Activated CD4-positive, alpha-beta T cell treated with anti-CD3 and anti-CD28 coated beads, Interleukin-2, amount 10 ng/mL, durations not matched to agents 24 days and 14 days (primary cell): ENCODE measurements around the gene LAIR1. TPM values are rescaled to one million over a fixed set of nuclear protein-coding genes. Genes with fewer than 3 reads are reported as not detected.
"Not testable (repeated sequence)": the region's sequence is repeated elsewhere in the genome, so short reads cannot be mapped to it uniquely, and the experiment has no call there.

Experiments used
- DNase-seq: peaks from one replicate; pipeline ENCODE4 v3.0.0; 2022
- H3K27ac Mint-ChIP-seq: one replicate; pipeline ENCODE4 v1.8.0; 2022; ENCODE audit warnings: mild to moderate bottlenecking, mixed read lengths
- H3K27me3 Mint-ChIP-seq: one replicate; pipeline ENCODE4 v1.8.0; 2022; ENCODE audit warnings: mixed read lengths
- H3K36me3 Mint-ChIP-seq: one replicate; pipeline ENCODE4 v1.8.0; 2022; ENCODE audit warnings: low read depth, mild to moderate bottlenecking, mixed read lengths
- H3K4me1 Mint-ChIP-seq: one replicate; pipeline ENCODE4 v1.8.0; 2021; ENCODE audit warnings: mixed read lengths
- H3K4me3 Mint-ChIP-seq: one replicate; pipeline ENCODE4 v1.8.0; 2022; ENCODE audit warnings: mild to moderate bottlenecking, moderate library complexity, mixed read lengths
- H3K9me3 Mint-ChIP-seq: one replicate; pipeline ENCODE4 v1.8.0; 2021; ENCODE audit warnings: mixed read lengths
- intact Hi-C: fragments of 100-400 bp; cut with micrococcal nuclease; formaldehyde crosslinking; loops from one replicate; pipeline ENCODE4 v1.15.1; 2023
- total RNA-seq: library from RNA; stranded (reverse); gene quantifications from 2 replicates; pipeline ENCODE4 v1.2.3, GENCODE V29; 2022

LAIR1 gene
- total RNA-seq, 1 donor from 2014 or later, result 7.7 TPM

GRCh38 chr19:54328781-54329180, 36.0 kb downstream of the LAIR1 start:
- H3K36me3 Mint-ChIP-seq, intact Hi-C loops, H3K9me3 Mint-ChIP-seq, DNase-seq, H3K4me3 Mint-ChIP-seq, H3K27ac Mint-ChIP-seq: not testable (repeated sequence)
- Mint-ChIP-seq H3K27me3 (peaks cover 10% of the 10 kb centered on the region), H3K4me1 (peaks cover 15% of the 10 kb centered on the region)

DNA sequence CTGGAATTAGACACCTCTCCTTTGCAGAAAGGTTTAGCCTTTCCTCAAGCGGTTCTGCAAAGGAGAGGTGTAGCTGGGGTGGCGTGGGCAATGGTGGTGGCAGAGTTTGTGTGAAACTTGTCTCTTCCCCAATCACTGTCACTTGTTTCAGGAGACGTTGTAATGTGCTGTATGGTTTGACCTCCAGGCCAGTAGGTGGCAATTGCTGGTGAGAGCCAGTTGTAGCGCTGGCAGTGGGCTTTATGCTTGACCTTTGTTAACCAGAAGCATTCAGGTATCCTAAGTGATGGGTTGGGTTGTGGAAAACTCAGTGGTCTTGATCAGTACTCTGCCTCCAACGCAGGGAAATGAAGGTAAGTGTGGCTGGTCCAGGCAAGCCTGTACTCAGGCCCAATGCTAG, 39.1 kb downstream of the LAIR1 start:
- no peak for DNase-seq
- Mint-ChIP-seq H3K4me3 (no peak overlapping the region), H3K4me1 (peaks cover 15% of the 10 kb centered on the region), H3K36me3 (no peaks in the 10 kb centered on the region), H3K27ac (no peak overlapping the region), H3K9me3 (no peaks in the 10 kb centered on the region), H3K27me3 (peaks cover 19% of the 10 kb centered on the region)
- intact Hi-C loops, result loop anchor here (1.0 kb wide), 1 partner anchor 66 kb away; no protein-coding TSS in a partner anchor

DNA sequence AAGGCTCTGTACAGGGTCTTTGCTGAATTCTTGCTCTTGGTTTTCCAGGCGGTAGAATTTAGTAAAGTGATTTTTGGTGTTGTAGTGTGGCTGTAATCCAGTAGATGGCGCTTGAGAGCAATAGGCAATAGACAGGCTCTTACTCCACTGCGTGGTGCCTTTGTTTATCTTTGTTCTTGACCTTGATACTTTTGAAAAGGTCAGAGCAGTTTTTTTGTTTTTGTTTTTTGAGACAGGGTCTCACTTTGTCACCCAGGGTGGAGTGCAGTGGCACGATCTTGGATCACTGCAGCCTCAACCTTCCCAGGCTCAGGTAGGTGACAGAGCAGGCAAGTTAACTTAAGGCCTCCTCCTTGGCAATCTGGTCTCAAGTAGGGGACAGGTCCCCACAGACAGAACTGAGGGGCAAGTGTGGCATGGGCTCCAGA, 39.5 kb downstream of the LAIR1 start:
- DNase-seq, result peak; percentile 88
- peaks cover 23% of the 10 kb centered on the region for H3K27me3 Mint-ChIP-seq
- H3K27ac Mint-ChIP-seq, result no peak overlapping the region
- peaks cover 15% of the 10 kb centered on the region for H3K4me1 Mint-ChIP-seq
- no peak overlapping the region for H3K4me3 Mint-ChIP-seq
- intact Hi-C loops, result loop anchor here (1.0 kb wide), 1 partner anchor 66 kb away; no protein-coding TSS in a partner anchor
- H3K9me3 Mint-ChIP-seq, result no peaks in the 10 kb centered on the region
- no peaks in the 10 kb centered on the region for H3K36me3 Mint-ChIP-seq

DNA sequence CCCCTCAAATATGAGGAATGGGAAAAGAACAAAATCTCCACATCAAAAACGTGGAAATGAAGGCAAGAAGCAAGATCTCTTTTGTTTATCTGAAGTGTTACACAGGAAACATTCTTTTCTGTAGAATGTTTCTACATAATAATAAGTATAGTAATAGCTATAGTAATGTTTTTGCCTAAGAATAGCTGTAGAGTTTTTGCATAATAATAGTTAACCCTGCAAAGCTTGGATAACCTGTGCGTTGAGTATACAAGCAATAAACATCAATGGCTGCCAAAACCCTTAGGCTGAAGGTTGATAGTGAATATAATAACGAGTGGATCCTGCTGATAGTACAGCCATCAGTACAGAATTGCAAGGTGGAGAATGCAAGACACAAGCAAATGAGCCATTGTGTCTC, 40.7 kb downstream of the LAIR1 start:
- Mint-ChIP-seq H3K4me3 (no peak overlapping the region), H3K36me3 (no peaks in the 10 kb centered on the region), H3K27ac (no peak overlapping the region), H3K4me1 (peaks cover 16% of the 10 kb centered on the region), H3K27me3 (peaks cover 25% of the 10 kb centered on the region), H3K9me3 (no peaks in the 10 kb centered on the region)
- intact Hi-C loops, result no loop called here
- DNase-seq, result no peak

- H3K36me3 Mint-ChIP-seq, H3K9me3 Mint-ChIP-seq: not testable (repeated sequence)
- H3K27me3 Mint-ChIP-seq, result peaks cover 22% of the 10 kb centered on the region
Measured at GRCh38 chr19:54322934-54323333, 41.8 kb downstream of the LAIR1 start.

GRCh38 chr19:54322295-54322694, 42.4 kb downstream of the LAIR1 start:
- H3K27me3 Mint-ChIP-seq, result peaks cover 25% of the 10 kb centered on the region
- intact Hi-C loops, H3K36me3 Mint-ChIP-seq, DNase-seq, H3K4me3 Mint-ChIP-seq, H3K27ac Mint-ChIP-seq, H3K9me3 Mint-ChIP-seq: not testable (repeated sequence)
- peaks cover 10% of the 10 kb centered on the region for H3K4me1 Mint-ChIP-seq

More at GRCh38 chr19:54322934-54323333, 41.8 kb downstream of the LAIR1 start:
- H3K27ac Mint-ChIP-seq, H3K4me3 Mint-ChIP-seq, DNase-seq, intact Hi-C loops: not testable (repeated sequence)
- peaks cover 13% of the 10 kb centered on the region for H3K4me1 Mint-ChIP-seq

DNA sequence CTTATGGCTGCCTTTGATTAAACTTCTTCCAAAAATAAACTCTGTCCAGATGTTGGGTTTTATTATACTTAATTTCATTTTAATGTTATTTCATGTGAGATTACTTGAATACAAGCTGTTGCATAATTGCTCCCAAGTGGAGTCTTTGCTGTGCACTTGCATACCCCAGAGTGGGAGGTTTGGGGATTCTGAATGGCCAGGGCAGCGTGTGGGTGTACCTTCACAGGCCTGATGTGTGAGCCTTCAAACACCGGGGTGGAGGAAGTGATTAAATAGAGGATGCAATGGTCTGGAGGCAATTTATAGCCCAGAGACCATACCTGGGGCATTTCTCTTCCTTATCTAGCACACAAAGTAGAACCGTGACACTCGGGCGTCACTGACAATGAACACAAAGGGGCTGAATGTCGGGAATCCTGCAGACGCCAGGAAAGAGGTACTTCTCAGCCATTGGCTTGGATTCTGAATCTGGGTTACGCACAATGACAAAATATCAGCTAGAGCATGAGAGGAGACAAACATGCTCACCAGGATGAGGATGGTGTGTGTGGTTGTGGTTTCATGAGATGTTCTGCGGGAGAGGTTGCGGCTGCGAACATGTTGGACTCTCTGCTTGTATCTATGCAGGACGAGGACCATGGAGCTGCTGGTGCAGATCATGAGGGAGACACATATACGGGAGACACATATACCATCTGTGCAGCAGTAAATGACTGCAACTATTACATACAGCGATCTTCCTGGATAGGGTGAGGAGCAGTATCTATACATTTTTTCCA, 44.6 kb downstream of the LAIR1 start:
- Mint-ChIP-seq H3K9me3 (no peaks in the 10 kb centered on the region), H3K27ac (no peak overlapping the region), H3K4me3 (no peak overlapping the region), H3K27me3 (peaks cover 24% of the 10 kb centered on the region), H3K4me1 (peaks cover 3% of the 10 kb centered on the region), H3K36me3 (no peaks in the 10 kb centered on the region)
- intact Hi-C loops, result no loop called here
- DNase-seq, result no peak

DNA sequence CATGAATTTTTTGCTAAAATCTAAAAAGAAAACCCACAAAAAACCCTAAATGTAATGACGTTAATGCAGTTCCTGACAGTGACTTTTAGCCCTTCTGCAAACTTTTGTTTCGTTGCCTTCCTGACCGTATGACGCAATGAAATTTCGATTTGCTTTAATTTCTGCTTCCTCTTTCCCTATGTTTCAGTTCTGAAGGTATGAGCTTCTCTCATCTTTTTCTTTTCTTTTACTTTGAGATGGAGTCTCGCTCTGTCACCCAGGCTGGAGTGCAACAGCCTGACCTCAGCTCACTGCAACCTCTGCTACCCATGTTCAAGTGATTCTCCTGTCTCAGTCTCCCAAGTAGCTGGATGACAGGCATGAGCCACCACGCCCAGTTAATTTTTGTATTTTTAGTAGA, 45.7 kb downstream of the LAIR1 start:
- intact Hi-C loops, result no loop called here
- Mint-ChIP-seq H3K27ac (no peak overlapping the region), H3K4me3 (no peak overlapping the region), H3K27me3 (peaks cover 19% of the 10 kb centered on the region), H3K9me3 (no peaks in the 10 kb centered on the region), H3K36me3 (no peaks in the 10 kb centered on the region), H3K4me1 (peaks cover 3% of the 10 kb centered on the region)
- no peak for DNase-seq

DNA sequence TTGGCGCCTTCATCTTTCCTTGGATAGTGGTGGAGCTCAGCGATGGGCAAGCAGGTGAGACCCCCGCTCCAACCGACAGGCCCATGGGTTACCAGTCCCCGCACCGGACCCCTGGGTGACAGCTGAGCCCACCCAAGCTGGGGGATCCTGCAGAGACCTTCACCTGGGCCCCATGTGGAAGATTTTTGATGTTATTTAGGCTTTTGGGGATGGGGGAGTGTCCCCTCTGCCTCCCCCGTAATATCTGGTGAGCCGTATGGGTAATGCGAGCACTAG, 46.8 kb downstream of the LAIR1 start:
- no peaks in the 10 kb centered on the region for H3K9me3 Mint-ChIP-seq
- intact Hi-C loops, result no loop called here
- DNase-seq, result no peak

DNA sequence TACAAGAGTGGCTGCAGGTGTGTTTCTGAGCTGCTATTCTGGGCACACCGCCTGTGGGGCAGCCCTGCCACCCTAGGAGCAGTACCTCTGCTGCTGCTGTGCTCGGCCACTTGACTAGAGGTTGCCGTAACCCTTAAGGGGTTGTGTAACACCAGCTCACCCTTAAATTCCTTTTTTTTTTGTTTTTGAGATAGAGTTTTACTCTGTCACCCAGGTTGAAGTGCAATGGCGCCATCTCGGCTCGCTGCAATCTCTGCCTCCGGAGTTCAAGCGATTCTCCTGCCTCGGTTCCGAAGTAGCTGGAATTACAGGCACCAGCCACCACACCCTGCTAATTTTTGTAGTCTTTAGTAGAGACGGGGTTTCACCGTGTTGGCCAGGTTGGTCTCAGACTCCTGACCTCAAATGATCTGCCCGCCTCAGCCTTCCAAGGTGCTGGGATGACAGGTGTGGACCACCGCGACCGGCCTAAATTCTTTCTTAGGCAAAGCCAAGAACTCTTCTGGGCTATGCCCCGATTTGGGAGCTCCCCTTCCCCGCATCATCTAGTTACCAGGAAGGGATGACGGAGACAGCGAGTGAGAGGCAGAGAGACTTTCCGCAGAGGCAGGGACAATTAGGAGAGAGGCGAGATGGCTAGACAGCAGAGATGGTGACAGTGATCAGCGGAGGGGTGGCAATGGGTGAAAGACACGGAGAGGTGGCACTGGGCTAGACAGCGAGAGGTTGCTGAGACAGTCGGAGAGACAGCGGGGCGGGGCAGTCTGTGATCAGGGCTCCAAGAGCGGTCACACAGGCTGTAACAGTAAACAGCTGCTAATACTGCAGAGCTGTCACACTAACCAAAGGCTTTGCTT, 47.4 kb downstream of the LAIR1 start:
- Mint-ChIP-seq H3K9me3 (no peaks in the 10 kb centered on the region), H3K36me3 (no peaks in the 10 kb centered on the region), H3K27ac (no peak overlapping the region), H3K4me1 (peaks cover 3% of the 10 kb centered on the region), H3K4me3 (no peak overlapping the region), H3K27me3 (peaks cover 26% of the 10 kb centered on the region)
- intact Hi-C loops, result no loop called here
- no peak for DNase-seq

More for the DNA sequence above, 46.8 kb downstream of the LAIR1 start:
- Mint-ChIP-seq H3K36me3 (no peaks in the 10 kb centered on the region), H3K27ac (no peak overlapping the region), H3K4me3 (no peak overlapping the region), H3K4me1 (peaks cover 3% of the 10 kb centered on the region), H3K27me3 (peaks cover 23% of the 10 kb centered on the region)

- H3K9me3 Mint-ChIP-seq, result no peaks in the 10 kb centered on the region
- H3K36me3 Mint-ChIP-seq, result no peaks in the 10 kb centered on the region
- no peak overlapping the region for H3K4me3 Mint-ChIP-seq
- DNase-seq, result peak; percentile 62
- intact Hi-C loops, result no loop called here
- H3K4me1 Mint-ChIP-seq, result peaks cover 3% of the 10 kb centered on the region
- H3K27me3 Mint-ChIP-seq, result peaks cover 24% of the 10 kb centered on the region
- no peak overlapping the region for H3K27ac Mint-ChIP-seq
Measured at GRCh38 chr19:54316746-54317107, 48.0 kb downstream of the LAIR1 start.

- H3K9me3 Mint-ChIP-seq, result no peaks in the 10 kb centered on the region
- H3K4me3 Mint-ChIP-seq, result no peak overlapping the region
- DNase-seq, result no peak
- intact Hi-C loops, result no loop called here
- H3K4me1 Mint-ChIP-seq, result peaks cover 3% of the 10 kb centered on the region
- no peak overlapping the region for H3K27ac Mint-ChIP-seq
- H3K27me3 Mint-ChIP-seq, result peaks cover 20% of the 10 kb centered on the region
- no peaks in the 10 kb centered on the region for H3K36me3 Mint-ChIP-seq
Measured at GRCh38 chr19:54315956-54316355, 48.8 kb downstream of the LAIR1 start.

GRCh38 chr19:54312436-54313377, 52.0 kb downstream of the LAIR1 start, which contains the start of gene LILRA5:
TSS of gene LILRA5 (minus strand) at chr19:54313166. CDS start at chr19:54313019, 147 bp downstream.
- intact Hi-C loops, result no loop called here
- peaks cover 2% of the 10 kb centered on the region for H3K4me1 Mint-ChIP-seq
- H3K27me3 Mint-ChIP-seq, result peaks cover 14% of the 10 kb centered on the region
- no peak within 1 kb of the TSS for H3K4me3 Mint-ChIP-seq
- no peak within 1 kb of the TSS for H3K27ac Mint-ChIP-seq
- H3K36me3 Mint-ChIP-seq, result no peaks in the 10 kb centered on the region
- DNase-seq, result no peak
- no peaks in the 10 kb centered on the region for H3K9me3 Mint-ChIP-seq
